GM12878 (cell line): ENCODE data around the gene DYSF.

ENCODE experiments used
- NFXL1 ChIP-seq: fragments of 450-650 bp; IDR thresholded peaks from 2 replicates; pipeline ENCODE4 v1.6.1; 2017; ENCODE audit warnings: antibody characterized with exemption, mild to moderate bottlenecking, borderline replicate concordance
- SMC3 ChIP-seq: IDR thresholded peaks from 2 replicates; pipeline ENCODE4 v1.6.1; 2011; ENCODE audit warnings: low read length, improper control_type of control experiment, borderline replicate concordance
- SREBF2 ChIP-seq: IDR thresholded peaks from 2 replicates; pipeline ENCODE4 v1.6.1; 2012; ENCODE audit warnings: mild to moderate bottlenecking, low read length
- TF ChIP-seq, protein P1 (sequence below): fragments of 450-650 bp; formaldehyde crosslinking; IDR thresholded peaks from 2 replicates; pipeline ENCODE4 v1.4.0; 2022; ENCODE audit warnings: mild to moderate bottlenecking, moderate library complexity
- TF ChIP-seq, protein P2 (sequence below), 3 experiments: IDR thresholded peaks in 2 of 3; conservative IDR thresholded peaks in 1 of 3; 2 replicates each; pipeline ENCODE4 v1.5.1; 2011; ENCODE audit warnings: low read depth in 3 of 3, low read length in 3 of 3, mild to moderate bottlenecking in 3 of 3, control low read depth in 2 of 3, moderate library complexity in 2 of 3, inconsistent platforms in 1 of 3, mixed read lengths in 1 of 3; ENCODE audit not compliant: control insufficient read depth in 2 of 3, insufficient read depth in 1 of 3; ENCODE audit errors: extremely low read depth in 1 of 3

DNA sequence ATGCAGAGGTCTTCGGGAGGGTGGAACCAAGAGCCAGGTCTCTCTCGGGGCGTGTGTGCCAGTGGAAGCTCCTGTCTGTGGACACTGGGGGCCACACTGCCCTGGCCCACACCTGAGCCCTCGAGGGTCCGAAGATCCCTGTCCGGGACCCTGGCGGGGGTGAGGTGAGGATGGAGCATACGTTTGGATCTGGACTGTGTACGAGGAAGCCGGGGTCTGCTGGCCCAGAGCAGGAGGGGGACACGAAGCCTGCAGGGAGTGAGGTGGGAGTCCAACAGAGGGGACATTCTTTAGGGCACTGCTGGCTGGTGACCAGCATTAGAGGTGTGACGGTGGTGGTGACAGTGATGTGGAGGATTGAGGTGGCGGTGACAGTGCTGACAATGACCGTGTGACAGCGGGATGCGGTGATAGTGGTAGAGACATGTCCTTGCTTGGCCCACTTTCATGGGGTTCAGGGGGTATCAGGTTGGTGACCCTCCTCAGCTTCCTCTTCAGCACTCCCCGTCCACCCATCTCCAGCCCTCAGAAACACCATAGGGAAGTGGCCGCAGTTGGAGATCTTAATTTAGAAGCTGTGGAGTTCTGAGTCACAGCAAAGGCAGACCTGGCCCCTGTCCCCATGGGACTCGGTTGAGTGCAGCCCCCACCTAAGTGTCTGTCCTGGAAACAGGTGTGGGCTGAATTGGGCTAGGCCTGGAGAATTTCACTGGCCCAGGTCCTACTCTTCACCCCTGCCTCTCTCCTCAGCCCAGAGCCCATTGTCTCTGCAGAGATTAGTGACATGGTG is 252.0 kb downstream of the DYSF start:
- TF ChIP-seq SMC3, result no peak
- TF ChIP-seq, protein P1, sequence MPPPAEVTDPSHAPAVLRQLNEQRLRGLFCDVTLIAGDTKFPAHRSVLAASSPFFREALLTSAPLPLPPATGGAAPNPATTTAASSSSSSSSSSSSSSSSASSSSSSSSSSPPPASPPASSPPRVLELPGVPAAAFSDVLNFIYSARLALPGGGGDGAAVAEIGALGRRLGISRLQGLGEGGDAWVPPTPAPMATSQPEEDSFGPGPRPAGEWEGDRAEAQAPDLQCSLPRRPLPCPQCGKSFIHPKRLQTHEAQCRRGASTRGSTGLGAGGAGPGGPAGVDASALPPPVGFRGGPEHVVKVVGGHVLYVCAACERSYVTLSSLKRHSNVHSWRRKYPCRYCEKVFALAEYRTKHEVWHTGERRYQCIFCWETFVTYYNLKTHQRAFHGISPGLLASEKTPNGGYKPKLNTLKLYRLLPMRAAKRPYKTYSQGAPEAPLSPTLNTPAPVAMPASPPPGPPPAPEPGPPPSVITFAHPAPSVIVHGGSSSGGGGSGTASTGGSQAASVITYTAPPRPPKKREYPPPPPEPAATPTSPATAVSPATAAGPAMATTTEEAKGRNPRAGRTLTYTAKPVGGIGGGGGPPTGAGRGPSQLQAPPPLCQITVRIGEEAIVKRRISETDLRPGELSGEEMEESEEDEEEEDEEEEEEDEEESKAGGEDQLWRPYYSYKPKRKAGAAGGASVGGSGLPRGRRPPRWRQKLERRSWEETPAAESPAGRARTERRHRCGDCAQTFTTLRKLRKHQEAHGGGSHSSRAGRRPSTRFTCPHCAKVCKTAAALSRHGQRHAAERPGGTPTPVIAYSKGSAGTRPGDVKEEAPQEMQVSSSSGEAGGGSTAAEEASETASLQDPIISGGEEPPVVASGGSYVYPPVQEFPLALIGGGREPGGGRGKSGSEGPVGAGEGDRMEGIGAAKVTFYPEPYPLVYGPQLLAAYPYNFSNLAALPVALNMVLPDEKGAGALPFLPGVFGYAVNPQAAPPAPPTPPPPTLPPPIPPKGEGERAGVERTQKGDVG (CRISPR knock-in tag), result no peak
- TF ChIP-seq NFXL1, result no peak
- TF ChIP-seq, protein P2, sequence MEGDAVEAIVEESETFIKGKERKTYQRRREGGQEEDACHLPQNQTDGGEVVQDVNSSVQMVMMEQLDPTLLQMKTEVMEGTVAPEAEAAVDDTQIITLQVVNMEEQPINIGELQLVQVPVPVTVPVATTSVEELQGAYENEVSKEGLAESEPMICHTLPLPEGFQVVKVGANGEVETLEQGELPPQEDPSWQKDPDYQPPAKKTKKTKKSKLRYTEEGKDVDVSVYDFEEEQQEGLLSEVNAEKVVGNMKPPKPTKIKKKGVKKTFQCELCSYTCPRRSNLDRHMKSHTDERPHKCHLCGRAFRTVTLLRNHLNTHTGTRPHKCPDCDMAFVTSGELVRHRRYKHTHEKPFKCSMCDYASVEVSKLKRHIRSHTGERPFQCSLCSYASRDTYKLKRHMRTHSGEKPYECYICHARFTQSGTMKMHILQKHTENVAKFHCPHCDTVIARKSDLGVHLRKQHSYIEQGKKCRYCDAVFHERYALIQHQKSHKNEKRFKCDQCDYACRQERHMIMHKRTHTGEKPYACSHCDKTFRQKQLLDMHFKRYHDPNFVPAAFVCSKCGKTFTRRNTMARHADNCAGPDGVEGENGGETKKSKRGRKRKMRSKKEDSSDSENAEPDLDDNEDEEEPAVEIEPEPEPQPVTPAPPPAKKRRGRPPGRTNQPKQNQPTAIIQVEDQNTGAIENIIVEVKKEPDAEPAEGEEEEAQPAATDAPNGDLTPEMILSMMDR (IDR thresholded peaks at IDR 0.05 in 2 of 3, conservative IDR thresholded peaks at IDR 0.05 in 1 of 3; ENCODE audit: control insufficient read depth in 2 of 3, extremely low read depth in 1 of 3, insufficient read depth in 1 of 3, low read depth in 3 of 3, low read length in 3 of 3), result no peak
- no peak for TF ChIP-seq SREBF2
